ENCODE data around the gene HLX.

DNA sequence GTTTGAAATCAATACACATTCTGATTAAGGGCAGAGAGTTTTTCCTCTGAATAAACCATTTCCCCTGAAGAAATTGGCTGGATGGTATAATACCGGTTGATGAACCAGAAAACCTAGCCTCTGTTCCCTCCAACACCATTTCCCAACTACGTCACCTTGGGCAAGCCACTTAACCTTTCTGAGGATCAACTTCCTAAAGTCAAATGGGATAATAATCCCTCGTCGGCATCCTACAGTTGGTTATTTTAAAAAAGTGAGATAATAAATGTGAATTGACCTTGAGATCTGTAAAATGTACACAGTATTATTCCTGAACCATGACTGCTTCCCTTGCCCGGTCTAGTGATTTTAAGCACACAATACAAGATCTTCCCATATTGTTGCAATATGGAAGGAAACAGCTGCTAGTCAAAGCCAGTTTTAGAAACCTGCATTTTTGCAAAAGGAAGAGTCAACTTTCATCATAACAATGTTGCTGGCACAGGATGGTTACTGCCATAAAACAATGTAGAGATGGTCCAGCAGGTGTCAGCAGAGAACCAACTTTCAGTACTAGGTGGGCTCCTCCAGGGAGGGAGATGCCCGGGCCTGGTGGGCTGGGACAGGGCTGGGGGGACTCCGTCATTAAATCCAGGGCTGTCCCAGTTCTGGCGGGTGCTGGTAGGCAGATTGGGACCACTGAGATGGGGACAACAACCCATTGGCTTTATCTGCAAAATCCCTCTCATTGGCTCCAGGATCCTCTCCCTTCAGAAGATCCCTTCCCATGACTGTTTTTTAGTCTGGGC, 5.2 kb upstream of the HLX start:
- TF ChIP-seq, protein P1, sequence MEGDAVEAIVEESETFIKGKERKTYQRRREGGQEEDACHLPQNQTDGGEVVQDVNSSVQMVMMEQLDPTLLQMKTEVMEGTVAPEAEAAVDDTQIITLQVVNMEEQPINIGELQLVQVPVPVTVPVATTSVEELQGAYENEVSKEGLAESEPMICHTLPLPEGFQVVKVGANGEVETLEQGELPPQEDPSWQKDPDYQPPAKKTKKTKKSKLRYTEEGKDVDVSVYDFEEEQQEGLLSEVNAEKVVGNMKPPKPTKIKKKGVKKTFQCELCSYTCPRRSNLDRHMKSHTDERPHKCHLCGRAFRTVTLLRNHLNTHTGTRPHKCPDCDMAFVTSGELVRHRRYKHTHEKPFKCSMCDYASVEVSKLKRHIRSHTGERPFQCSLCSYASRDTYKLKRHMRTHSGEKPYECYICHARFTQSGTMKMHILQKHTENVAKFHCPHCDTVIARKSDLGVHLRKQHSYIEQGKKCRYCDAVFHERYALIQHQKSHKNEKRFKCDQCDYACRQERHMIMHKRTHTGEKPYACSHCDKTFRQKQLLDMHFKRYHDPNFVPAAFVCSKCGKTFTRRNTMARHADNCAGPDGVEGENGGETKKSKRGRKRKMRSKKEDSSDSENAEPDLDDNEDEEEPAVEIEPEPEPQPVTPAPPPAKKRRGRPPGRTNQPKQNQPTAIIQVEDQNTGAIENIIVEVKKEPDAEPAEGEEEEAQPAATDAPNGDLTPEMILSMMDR (IDR thresholded peaks at IDR 0.05 in 8 of 11, conservative IDR thresholded peaks at IDR 0.05 in 3 of 11) = peak; percentile 52 to 85 (median 72)
- TF ChIP-seq POLR2A (IDR thresholded peaks at IDR 0.05) = no peak
